Measurements from ENCODE around the gene TYK2. TPM values are rescaled to one million over a fixed set of nuclear protein-coding genes. Genes with fewer than 3 reads are reported as not detected.

TYK2 gene
- total RNA-seq, 1 donor from 2014 or later, result 94.4 TPM

DNA sequence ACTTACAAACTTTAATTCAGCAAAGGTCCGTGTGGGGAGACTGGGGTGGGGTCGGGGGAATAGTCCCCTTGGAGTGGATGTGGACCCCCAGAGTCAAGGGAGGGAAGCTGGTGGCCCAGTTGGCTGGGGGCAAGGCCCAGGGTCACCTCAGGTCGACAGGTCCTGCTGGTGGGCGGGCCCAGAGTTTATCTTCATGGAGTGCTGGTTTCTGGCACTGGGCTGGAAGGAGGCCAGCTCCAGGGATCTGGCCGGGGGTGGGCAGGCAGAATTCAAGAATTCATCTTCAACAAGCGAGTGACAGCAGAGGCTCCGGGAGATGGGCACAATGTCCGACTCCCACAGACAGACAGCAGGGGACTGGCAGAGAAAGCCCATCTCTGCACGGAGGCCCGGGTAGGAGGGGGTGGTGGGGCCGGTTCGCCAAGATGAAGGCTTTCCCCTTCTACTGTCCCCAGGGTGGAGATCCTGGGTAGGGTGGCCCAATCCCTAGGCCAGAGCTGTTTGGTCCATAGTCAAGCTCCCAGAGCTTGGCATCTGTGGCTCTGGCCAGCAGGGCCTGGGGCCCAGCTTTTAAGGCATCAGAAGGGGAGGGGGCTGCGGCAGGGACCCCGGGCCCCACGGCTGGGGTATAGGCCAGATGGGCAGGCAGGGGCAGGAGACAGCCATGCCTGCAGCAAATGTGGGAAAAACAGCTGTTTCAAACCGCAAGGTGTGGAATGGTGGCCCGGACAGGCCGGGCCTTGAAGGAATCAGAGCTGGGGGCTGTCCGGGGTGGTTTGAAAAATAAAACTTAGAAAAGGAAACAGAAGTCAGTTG, 63.9 kb downstream of the TYK2 start:
- no peaks in the 10 kb centered on the region for H3K27me3 Mint-ChIP-seq (ENCODE audit: low read depth)
- H3K36me3 Mint-ChIP-seq (ENCODE audit: low read depth), result peaks cover 7% of the 10 kb centered on the region
- H3K27ac Mint-ChIP-seq (ENCODE audit: unreplicated experiment), result peak overlapping the region; percentile 93
- no peak for DNase-seq (ENCODE audit: low spot score)
- TF ChIP-seq, protein P1, sequence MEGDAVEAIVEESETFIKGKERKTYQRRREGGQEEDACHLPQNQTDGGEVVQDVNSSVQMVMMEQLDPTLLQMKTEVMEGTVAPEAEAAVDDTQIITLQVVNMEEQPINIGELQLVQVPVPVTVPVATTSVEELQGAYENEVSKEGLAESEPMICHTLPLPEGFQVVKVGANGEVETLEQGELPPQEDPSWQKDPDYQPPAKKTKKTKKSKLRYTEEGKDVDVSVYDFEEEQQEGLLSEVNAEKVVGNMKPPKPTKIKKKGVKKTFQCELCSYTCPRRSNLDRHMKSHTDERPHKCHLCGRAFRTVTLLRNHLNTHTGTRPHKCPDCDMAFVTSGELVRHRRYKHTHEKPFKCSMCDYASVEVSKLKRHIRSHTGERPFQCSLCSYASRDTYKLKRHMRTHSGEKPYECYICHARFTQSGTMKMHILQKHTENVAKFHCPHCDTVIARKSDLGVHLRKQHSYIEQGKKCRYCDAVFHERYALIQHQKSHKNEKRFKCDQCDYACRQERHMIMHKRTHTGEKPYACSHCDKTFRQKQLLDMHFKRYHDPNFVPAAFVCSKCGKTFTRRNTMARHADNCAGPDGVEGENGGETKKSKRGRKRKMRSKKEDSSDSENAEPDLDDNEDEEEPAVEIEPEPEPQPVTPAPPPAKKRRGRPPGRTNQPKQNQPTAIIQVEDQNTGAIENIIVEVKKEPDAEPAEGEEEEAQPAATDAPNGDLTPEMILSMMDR (IDR thresholded peaks at IDR 0.05), result no peak
- H3K4me1 Mint-ChIP-seq (ENCODE audit: low read depth), result peaks cover 15% of the 10 kb centered on the region
- peak overlapping the region; percentile 93 for H3K4me3 Mint-ChIP-seq (ENCODE audit: unreplicated experiment)
- no peaks in the 10 kb centered on the region for H3K9me3 Mint-ChIP-seq (ENCODE audit: low read depth)

DNA sequence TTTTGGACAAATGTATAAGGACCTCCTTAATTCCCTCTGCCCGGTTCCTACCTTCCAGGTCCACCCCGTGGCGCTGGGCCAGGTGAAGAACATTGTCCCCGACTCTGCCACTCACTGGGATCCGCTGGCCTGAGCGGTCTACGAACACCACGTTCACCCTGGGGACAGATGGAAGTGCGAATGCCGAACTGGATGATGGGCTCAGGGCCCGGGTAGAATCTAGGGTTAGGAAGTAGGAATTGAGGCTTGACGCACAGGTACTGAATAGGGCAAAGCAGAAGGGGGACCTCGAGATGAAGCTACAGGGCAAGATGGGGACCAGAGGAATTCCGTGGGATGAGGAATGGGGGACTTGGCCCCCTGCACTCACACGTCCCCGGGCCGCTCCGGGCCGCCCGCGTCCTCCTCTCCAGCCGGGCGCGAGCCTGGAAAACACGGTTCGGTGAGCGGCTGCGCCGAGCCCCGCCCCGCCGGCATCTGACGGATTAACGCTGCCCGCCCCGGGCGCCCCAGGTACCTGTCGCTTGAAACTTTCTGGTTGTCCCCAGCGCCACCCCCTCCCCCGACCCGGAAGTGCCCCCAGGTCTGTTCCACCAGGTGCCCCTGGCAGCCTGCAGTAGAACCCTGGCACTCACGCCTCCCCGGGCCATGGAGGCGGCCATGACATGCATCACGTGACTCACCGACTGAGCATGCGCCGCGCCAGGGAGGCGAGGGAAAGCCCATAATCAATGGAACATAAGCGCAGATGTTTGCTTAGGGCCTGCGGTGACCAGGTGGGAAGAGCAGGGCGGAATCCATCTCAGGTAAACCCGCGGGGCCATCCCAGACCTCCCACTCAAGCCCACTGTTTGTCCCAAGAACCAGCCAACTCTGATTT, 64.8 kb downstream of the TYK2 start, which contains the start of gene FDX2:
Gene FDX2 (minus strand): TSS at position 681 of the 880 bp plus-strand sequence. CDS start 19 bp downstream, at position 662.
- no peak for DNase-seq (ENCODE audit: low spot score)
- Mint-ChIP-seq H3K27ac (ENCODE audit: unreplicated experiment) (peak within 1 kb of the TSS; percentile 93), H3K4me1 (ENCODE audit: low read depth) (peaks cover 15% of the 10 kb centered on the region), H3K4me3 (ENCODE audit: unreplicated experiment) (peak within 1 kb of the TSS; percentile 93), H3K9me3 (ENCODE audit: low read depth) (no peaks in the 10 kb centered on the region), H3K27me3 (ENCODE audit: low read depth) (no peaks in the 10 kb centered on the region), H3K36me3 (ENCODE audit: low read depth) (peaks cover 7% of the 10 kb centered on the region)
- TF ChIP-seq, protein P1 (IDR thresholded peaks at IDR 0.05), result no peak

DNA sequence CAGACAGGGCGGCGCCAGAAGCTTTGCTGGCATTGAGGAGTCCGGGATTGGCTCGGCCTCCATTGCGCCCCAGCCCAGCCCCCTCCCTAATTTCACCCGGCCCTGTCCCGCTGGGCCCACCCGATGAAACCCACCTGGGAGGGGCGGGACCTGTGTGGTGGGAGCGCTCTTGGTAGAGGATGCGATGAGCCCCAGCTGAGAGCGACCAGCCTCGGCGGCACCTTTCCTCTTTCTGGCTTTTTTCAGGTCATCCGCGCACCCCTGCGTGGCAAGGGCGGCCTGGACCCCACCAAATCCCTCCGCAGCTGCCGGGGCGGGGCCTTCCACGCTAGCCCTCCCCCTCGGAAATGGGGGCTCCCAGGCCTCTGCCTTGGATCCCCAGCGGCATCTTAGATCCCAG, 70.9 kb downstream of the TYK2 start, which contains the start of gene ZGLP1:
Gene ZGLP1 (minus strand): TSS at position 393 of the 400 bp plus-strand sequence.
- H3K27me3 Mint-ChIP-seq (ENCODE audit: low read depth), result no peaks in the 10 kb centered on the region
- TF ChIP-seq, protein P1 (IDR thresholded peaks at IDR 0.05), result no peak
- peaks cover 4% of the 10 kb centered on the region for H3K36me3 Mint-ChIP-seq (ENCODE audit: low read depth)
- H3K4me1 Mint-ChIP-seq (ENCODE audit: low read depth), result peaks cover 6% of the 10 kb centered on the region
- no peaks in the 10 kb centered on the region for H3K9me3 Mint-ChIP-seq (ENCODE audit: low read depth)
- H3K4me3 Mint-ChIP-seq (ENCODE audit: unreplicated experiment), result no peak within 1 kb of the TSS
- DNase-seq (ENCODE audit: low spot score), result no peak
- H3K27ac Mint-ChIP-seq (ENCODE audit: unreplicated experiment), result peak within 1 kb of the TSS; percentile 32

DNA sequence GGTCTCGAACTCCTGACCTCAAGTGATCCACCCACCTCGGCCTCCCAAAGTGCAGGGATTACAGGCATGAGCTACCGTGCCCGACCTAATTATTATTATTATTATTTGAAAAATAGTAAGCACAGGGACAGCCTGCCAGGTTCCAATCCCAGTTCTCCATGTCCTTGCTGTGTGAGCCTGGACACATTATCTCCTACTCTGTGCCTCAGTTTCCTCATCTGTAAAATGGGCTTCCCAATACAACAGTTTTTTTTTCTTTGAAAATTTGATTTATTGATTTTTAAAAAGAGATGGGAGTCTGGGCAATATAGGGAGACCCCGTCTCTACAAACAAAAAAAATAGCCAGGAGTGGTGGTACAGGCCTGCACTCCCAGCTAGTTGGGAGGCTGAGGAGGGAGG, 74.0 kb downstream of the TYK2 start:
- peaks cover 2% of the 10 kb centered on the region for H3K36me3 Mint-ChIP-seq (ENCODE audit: low read depth)
- H3K27me3 Mint-ChIP-seq (ENCODE audit: low read depth), result peaks cover under 1% of the 10 kb centered on the region
- TF ChIP-seq, protein P1 (IDR thresholded peaks at IDR 0.05), result no peak
- no peak overlapping the region for H3K4me3 Mint-ChIP-seq (ENCODE audit: unreplicated experiment)
- H3K9me3 Mint-ChIP-seq (ENCODE audit: low read depth), result no peaks in the 10 kb centered on the region
- no peak for DNase-seq (ENCODE audit: low spot score)
- H3K4me1 Mint-ChIP-seq (ENCODE audit: low read depth), result peaks cover 3% of the 10 kb centered on the region
- H3K27ac Mint-ChIP-seq (ENCODE audit: unreplicated experiment), result no peak overlapping the region
